PC-3 (cell line): ENCODE data around the gene SSTR3. TPM values are rescaled to one million over a fixed set of nuclear protein-coding genes. Genes with fewer than 3 reads are reported as not detected.

Experiments
- ATAC-seq: fragments of 200-7000 bp; cut with Tn5 transposase; 2 replicates; pipeline ENCODE4 v1.9.1; 2020; ENCODE audit warnings: mild to moderate bottlenecking, moderate library complexity
- BruUV-seq: library from RNA; stranded (reverse); fragments of 400-500 nt; replicated peaks from 2 replicates; lab custom pipeline; 2021; lab: Mats Ljungman, UMichigan
- CTCF ChIA-PET: fragments of 300-600 bp; sonication (Branson Sonifier 250); formaldehyde crosslinking; loops from one replicate; lab custom pipeline; 2022; ENCODE audit warnings: antibody characterized with exemption; lab: Charles Lee
- POLR2A ChIA-PET: fragments of 300-600 bp; sonication (Branson Sonifier 250); formaldehyde crosslinking; loops from one replicate; lab custom pipeline; 2022; ENCODE audit warnings: antibody characterized with exemption; ENCODE audit not compliant: unreplicated experiment; lab: Charles Lee
- DNase-seq: peaks from one replicate; pipeline ENCODE4 v3.0.0-alpha.2; 2015
- H2AFZ ChIP-seq: fragments of 300-600 bp; sonication (generic); 2 replicates; pipeline ENCODE4 v1.6.0; 2016; ENCODE audit warnings: antibody characterized with exemption, low read length
- H3F3A ChIP-seq: fragments of 300-600 bp; sonication (generic); one replicate; pipeline ENCODE4 v1.6.0; 2017; ENCODE audit warnings: antibody characterized with exemption, low read length, control low read depth, mild to moderate bottlenecking; ENCODE audit not compliant: unreplicated experiment
- H3K27ac ChIP-seq: fragments of 300-600 bp; sonication (generic); 2 replicates; pipeline ENCODE4 v1.5.1; 2016; ENCODE audit warnings: mild to moderate bottlenecking, low read length
- H3K27me3 ChIP-seq: fragments of 300-600 bp; sonication (generic); 2 replicates; pipeline ENCODE4 v1.6.1; 2016; ENCODE audit warnings: low read length, mixed read lengths
- H3K36me3 ChIP-seq: fragments of 300-600 bp; sonication (generic); 2 replicates; pipeline ENCODE4 v1.6.1; 2016; ENCODE audit warnings: low read depth, mixed run types, low read length, mixed read lengths
- H3K4me1 ChIP-seq: fragments of 300-600 bp; sonication (generic); 2 replicates; pipeline ENCODE4 v1.5.1; 2016; ENCODE audit warnings: low read length; ENCODE audit not compliant: insufficient read depth
- H3K4me2 ChIP-seq: fragments of 300-600 bp; sonication (generic); 2 replicates; pipeline ENCODE4 v1.6.0; 2016; ENCODE audit warnings: low read length
- H3K4me3 ChIP-seq: fragments of 300-600 bp; sonication (generic); 2 replicates; pipeline ENCODE4 v1.5.1; 2016; ENCODE audit warnings: mild to moderate bottlenecking, low read length, mixed read lengths
- H3K79me2 ChIP-seq: fragments of 300-600 bp; sonication (generic); 2 replicates; pipeline ENCODE4 v1.6.1; 2017; ENCODE audit warnings: low read length, mixed read lengths
- H3K9ac ChIP-seq: fragments of 300-600 bp; sonication (generic); 2 replicates; pipeline ENCODE4 v1.6.0; 2016; ENCODE audit warnings: mild to moderate bottlenecking, low read length
- H3K9me2 ChIP-seq: fragments of 300-600 bp; sonication (generic); replicated peaks from 2 replicates; pipeline ENCODE4 v1.6.1; 2016; ENCODE audit warnings: mixed run types, low read length, mixed read lengths
- H3K9me3 ChIP-seq: fragments of 300-600 bp; sonication (generic); 2 replicates; pipeline ENCODE4 v1.6.1; 2016; ENCODE audit warnings: low read length, mixed read lengths
- H4K20me1 ChIP-seq: fragments of 300-600 bp; sonication (generic); 2 replicates; pipeline ENCODE4 v1.6.1; 2016; ENCODE audit warnings: low read length, mixed read lengths
- EZH2 ChIP-seq: fragments of 300-600 bp; sonication (generic); IDR thresholded peaks from one replicate; pipeline ENCODE4 v1.6.1; 2017; ENCODE audit warnings: antibody characterized with exemption, mild to moderate bottlenecking, low read length; ENCODE audit not compliant: unreplicated experiment
- EZH2phosphoT487 ChIP-seq: fragments of 300-600 bp; sonication (generic); IDR thresholded peaks from 2 replicates; pipeline ENCODE4 v1.6.1; 2018; ENCODE audit warnings: mild to moderate bottlenecking, antibody characterized with exemption, low read length, borderline replicate concordance
- intact Hi-C: fragments of 100-400 bp; cut with micrococcal nuclease; formaldehyde crosslinking; loops from 2 replicates; pipeline ENCODE4 v1.9.0; 2023
- total RNA-seq: library from RNA; depleted of rRNA; stranded (reverse); fragments of >200 nt; gene quantifications from 2 replicates; pipeline ENCODE4 v1.2.3, GENCODE V29; 2014
- TF ChIP-seq, protein P1 (sequence below): fragments of 300-600 bp; sonication (generic); conservative IDR thresholded peaks from 2 replicates; pipeline ENCODE4 v1.5.1; 2017; ENCODE audit warnings: antibody characterized with exemption, low read depth, mild to moderate bottlenecking, low read length

The SSTR3 gene
- total RNA-seq, 1 experiment from 2014 or later: 0.55 TPM

DNA sequence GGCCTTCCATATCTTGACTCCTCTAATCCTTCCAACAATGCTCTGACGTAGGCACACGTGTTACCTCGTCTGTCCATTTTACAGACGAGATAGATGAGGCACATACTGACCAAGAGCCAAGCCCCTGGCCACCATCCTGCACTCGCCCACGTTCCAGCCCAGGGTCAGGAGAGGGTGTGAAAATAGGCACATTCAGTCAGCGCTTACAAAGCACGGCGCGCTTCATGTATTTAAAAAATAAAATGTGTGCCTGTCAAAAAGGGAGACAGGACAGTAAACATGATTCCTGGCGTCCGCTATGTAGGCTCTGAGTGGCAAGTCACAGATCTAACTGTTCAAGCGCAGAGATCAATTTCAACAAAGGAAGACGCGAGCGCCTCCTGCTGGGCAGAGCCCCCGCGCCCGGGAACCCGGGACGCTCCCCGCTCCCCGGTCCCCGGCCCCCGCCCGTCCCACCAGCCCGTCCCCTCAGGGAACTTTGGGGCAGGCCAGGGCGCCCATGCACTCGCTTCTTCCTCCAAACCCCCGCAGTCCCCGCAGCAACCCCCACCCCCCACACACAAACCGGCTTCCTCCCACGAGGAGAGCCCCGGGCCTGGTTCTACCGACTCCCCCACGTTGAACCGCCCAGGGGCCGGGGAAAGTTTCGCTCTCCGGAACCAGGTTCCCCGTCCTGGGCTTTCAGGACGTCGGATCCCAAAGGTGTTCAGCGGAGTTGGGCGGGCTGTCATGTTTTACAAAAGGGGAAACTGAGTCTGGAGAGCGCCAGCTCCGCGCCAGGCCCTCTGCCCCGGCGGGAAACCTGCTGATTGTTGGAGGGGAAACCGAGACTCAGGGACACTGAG lies 13.8 kb downstream of the SSTR3 start:
- H3K4me2 ChIP-seq: peak overlapping the region; percentile 94
- H3K4me1 ChIP-seq: peaks cover 40% of the 10 kb centered on the region
- DNase-seq (peak; percentile 81), ATAC-seq (peak; percentile 37)
- H3K27ac ChIP-seq: peak overlapping the region; percentile 97
- CTCF ChIA-PET: interaction anchor here (1.0 to 1.2 kb wide), 2 partner anchors 33 to 147 kb away, joined by 3 to 5 read pairs; partner anchors contain the start of gene KCTD17
- BruUV-seq: TSS peak; percentile 36
- H3K4me3 ChIP-seq: peak overlapping the region; percentile 69
- no peaks in the 10 kb centered on the region for H3K9me3 ChIP-seq
- POLR2A ChIA-PET: no interaction called here
- peak overlapping the region; percentile 92 for H2AFZ ChIP-seq
- no peaks in the 10 kb centered on the region for H3F3A ChIP-seq
- H3K9ac ChIP-seq: peak overlapping the region; percentile 95
- H3K9me2 ChIP-seq: no peaks in the 10 kb centered on the region
- TF ChIP-seq, protein P1, sequence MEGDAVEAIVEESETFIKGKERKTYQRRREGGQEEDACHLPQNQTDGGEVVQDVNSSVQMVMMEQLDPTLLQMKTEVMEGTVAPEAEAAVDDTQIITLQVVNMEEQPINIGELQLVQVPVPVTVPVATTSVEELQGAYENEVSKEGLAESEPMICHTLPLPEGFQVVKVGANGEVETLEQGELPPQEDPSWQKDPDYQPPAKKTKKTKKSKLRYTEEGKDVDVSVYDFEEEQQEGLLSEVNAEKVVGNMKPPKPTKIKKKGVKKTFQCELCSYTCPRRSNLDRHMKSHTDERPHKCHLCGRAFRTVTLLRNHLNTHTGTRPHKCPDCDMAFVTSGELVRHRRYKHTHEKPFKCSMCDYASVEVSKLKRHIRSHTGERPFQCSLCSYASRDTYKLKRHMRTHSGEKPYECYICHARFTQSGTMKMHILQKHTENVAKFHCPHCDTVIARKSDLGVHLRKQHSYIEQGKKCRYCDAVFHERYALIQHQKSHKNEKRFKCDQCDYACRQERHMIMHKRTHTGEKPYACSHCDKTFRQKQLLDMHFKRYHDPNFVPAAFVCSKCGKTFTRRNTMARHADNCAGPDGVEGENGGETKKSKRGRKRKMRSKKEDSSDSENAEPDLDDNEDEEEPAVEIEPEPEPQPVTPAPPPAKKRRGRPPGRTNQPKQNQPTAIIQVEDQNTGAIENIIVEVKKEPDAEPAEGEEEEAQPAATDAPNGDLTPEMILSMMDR: peak; percentile 67
- TF ChIP-seq EZH2: no peak
- intact Hi-C loops: loop anchor here (1.0 to 10.0 kb wide), 3 partner anchors 32 to 212 kb away; no protein-coding TSS in a partner anchor
- H3K79me2 ChIP-seq: no peaks in the 10 kb centered on the region
- no peaks in the 10 kb centered on the region for H3K36me3 ChIP-seq
- H3K27me3 ChIP-seq: no peaks in the 10 kb centered on the region
- H4K20me1 ChIP-seq: no peaks in the 10 kb centered on the region

GRCh38 chr22:37197451-37198257 lies 14.6 kb downstream of the SSTR3 start:
- Histone ChIP-seq H3K36me3 (no peaks in the 10 kb centered on the region), H3K9me2 (no peaks in the 10 kb centered on the region), H3K9ac (peak overlapping the region; percentile 95), H3F3A (no peaks in the 10 kb centered on the region), H4K20me1 (no peaks in the 10 kb centered on the region), H3K4me2 (peak overlapping the region; percentile 94), H3K4me3 (peak overlapping the region; percentile 69; the same call in 1 of the 2 replicates), H3K27me3 (no peaks in the 10 kb centered on the region), H2AFZ (no peak overlapping the region), H3K79me2 (no peaks in the 10 kb centered on the region), H3K4me1 (peaks cover 40% of the 10 kb centered on the region), H3K27ac (peak overlapping the region; percentile 97), H3K9me3 (no peaks in the 10 kb centered on the region)
- DNase-seq (peak; percentile 92), ATAC-seq (peak; percentile 35)
- no TSS peak for BruUV-seq
- POLR2A ChIA-PET: no interaction called here
- intact Hi-C loops: loop anchor here (2.0 to 10.0 kb wide), 2 partner anchors 123 to 211 kb away; no protein-coding TSS in a partner anchor
- TF ChIP-seq EZH2phosphoT487 (no peak), EZH2 (no peak)
- TF ChIP-seq, protein P1: no peak
- CTCF ChIA-PET: interaction anchor here (0.6 to 0.7 kb wide), 3 partner anchors 57 to 342 kb away, joined by 3 read pairs; no protein-coding TSS in a partner anchor
